Vagina (tissue), 2 donors: ENCODE results near the gene TTLL5. TPM values are rescaled to one million over a fixed set of nuclear protein-coding genes. Genes with fewer than 3 reads are reported as not detected.

ENCODE experiments used
- DNase-seq, 2 donors: peaks; one replicate each; pipeline ENCODE4 v3.0.0-alpha.2; 2017; ENCODE audit errors: extremely low spot score in 2 of 2
- H3K27ac ChIP-seq: fragments of 200-600 bp; sonication (generic); one replicate; pipeline ENCODE4 v1.5.1; 2019
- H3K27me3 ChIP-seq: fragments of 200-600 bp; sonication (generic); one replicate; pipeline ENCODE4 v1.5.1; 2019
- H3K36me3 ChIP-seq, 2 donors: fragments of 200-600 bp; sonication (generic); one replicate each; pipeline ENCODE4 v1.5.1; 2017 to 2019
- H3K4me1 ChIP-seq: fragments of 200-600 bp; sonication (generic); one replicate; pipeline ENCODE4 v1.5.1; 2019
- H3K4me3 ChIP-seq, 2 donors: fragments of 200-600 bp; sonication (generic); 1 replicate in 1 of 2; 2 replicates in 1 of 2; pipeline ENCODE4 v1.5.1; 2016 to 2019
- H3K9me3 ChIP-seq: fragments of 200-600 bp; sonication (generic); one replicate; pipeline ENCODE4 v1.5.1; 2019
- POLR2A ChIP-seq, 2 donors: fragments of 450-650 bp; IDR thresholded peaks; one replicate each; pipeline ENCODE4 v1.6.1; 2017; ENCODE audit warnings: antibody characterized with exemption in 2 of 2, mild to moderate bottlenecking in 2 of 2, moderate library complexity in 2 of 2
- POLR2AphosphoS5 ChIP-seq, 2 donors: sonication (generic); formaldehyde crosslinking; IDR thresholded peaks; one replicate each; pipeline ENCODE4 v1.9.0; 2017; ENCODE audit warnings: antibody characterized with exemption in 2 of 2, mild to moderate bottlenecking in 2 of 2, low read depth in 1 of 2; ENCODE audit not compliant: insufficient read depth in 1 of 2
- intact Hi-C: fragments of 100-400 bp; cut with DNase I; formaldehyde crosslinking; loops from one replicate; pipeline ENCODE4 v1.15.1; 2023
- total RNA-seq: library from RNA; depleted of rRNA; stranded (reverse); fragments of >200 nt; gene quantifications from one replicate; pipeline ENCODE4 v1.2.3, GENCODE V29; 2016
- TF ChIP-seq, protein P1 (sequence below), 3 experiments: fragments of 450-650 bp in 2 of 3; fragments of 200-600 bp in 1 of 3; sonication (generic) in 1 of 3; IDR thresholded peaks; one replicate each; pipeline ENCODE4 v1.5.1; 2017 to 2019; ENCODE audit warnings: antibody characterized with exemption in 3 of 3, mild to moderate bottlenecking in 2 of 3, moderate library complexity in 2 of 3

TTLL5 gene
- total RNA-seq, 1 donor from 2014 or later, result 43.0 TPM

DNA sequence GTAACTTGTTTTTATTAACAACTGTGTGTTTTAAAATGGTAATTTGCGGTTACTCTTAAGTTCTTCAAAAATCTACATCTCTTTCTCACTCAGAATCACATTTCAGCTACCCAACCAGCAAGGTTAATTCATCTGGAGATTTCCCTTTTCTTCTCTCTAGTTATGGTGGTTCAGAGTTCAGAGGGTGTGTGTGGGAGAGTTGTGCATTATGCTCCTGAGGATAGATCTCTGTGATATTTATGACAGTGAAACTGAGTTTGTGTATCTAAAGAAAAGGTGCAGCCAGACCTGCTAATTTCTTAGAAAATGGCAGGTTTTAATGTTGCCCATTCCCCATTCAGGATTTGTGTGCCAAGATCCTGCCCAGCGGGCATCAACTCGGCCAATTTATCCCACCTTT lies 73.8 kb downstream of the TTLL5 start:
- no peaks in the 10 kb centered on the region for H3K36me3 ChIP-seq
- H3K27ac ChIP-seq, result no peak overlapping the region
- no peaks in the 10 kb centered on the region for H3K4me1 ChIP-seq
- no peak for DNase-seq
- no peak overlapping the region for H3K4me3 ChIP-seq
- no peaks in the 10 kb centered on the region for H3K9me3 ChIP-seq
- no peaks in the 10 kb centered on the region for H3K27me3 ChIP-seq
- intact Hi-C loops, result no loop called here
- TF ChIP-seq POLR2A (IDR thresholded peaks at IDR 0.05) (no peak), POLR2AphosphoS5 (IDR thresholded peaks at IDR 0.05; ENCODE audit: insufficient read depth in 1 of 2, low read depth in 1 of 2) (no peak)
- TF ChIP-seq, protein P1, sequence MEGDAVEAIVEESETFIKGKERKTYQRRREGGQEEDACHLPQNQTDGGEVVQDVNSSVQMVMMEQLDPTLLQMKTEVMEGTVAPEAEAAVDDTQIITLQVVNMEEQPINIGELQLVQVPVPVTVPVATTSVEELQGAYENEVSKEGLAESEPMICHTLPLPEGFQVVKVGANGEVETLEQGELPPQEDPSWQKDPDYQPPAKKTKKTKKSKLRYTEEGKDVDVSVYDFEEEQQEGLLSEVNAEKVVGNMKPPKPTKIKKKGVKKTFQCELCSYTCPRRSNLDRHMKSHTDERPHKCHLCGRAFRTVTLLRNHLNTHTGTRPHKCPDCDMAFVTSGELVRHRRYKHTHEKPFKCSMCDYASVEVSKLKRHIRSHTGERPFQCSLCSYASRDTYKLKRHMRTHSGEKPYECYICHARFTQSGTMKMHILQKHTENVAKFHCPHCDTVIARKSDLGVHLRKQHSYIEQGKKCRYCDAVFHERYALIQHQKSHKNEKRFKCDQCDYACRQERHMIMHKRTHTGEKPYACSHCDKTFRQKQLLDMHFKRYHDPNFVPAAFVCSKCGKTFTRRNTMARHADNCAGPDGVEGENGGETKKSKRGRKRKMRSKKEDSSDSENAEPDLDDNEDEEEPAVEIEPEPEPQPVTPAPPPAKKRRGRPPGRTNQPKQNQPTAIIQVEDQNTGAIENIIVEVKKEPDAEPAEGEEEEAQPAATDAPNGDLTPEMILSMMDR (IDR thresholded peaks at IDR 0.05), result no peak

DNA sequence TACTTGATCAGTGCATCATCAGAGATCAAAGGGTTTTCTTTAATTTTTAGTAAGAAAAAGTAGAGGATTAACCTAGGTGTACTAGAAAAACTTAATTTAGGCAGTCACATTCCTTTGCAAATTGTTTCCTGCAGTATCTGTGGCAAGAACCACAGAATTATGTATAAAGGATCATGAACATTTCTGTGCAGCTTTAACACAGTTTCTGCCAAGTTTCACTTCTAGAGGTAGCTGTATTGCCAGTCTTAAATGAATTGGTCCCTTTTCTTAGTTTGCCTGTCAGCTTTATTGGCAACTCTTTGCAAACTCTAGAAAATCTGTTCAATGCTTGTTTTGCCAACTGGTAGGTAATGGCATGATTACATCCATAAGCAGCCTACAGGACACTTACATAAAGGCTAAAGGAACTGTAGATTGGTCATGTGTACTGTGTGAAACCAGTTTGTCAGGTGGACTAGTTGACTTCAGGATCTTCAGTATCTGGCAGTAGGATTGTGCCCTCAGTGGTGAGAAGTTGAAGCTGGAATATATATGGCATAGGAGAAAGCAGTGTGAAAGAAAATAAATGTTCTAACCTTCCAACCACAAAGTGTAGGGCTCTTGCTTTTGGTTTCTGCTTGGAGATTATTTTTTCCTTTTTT lies 75.9 kb downstream of the TTLL5 start:
- TF ChIP-seq, protein P1 (IDR thresholded peaks at IDR 0.05), result no peak
- TF ChIP-seq POLR2AphosphoS5 (IDR thresholded peaks at IDR 0.05; ENCODE audit: insufficient read depth in 1 of 2, low read depth in 1 of 2), result no peak
- no peak for TF ChIP-seq POLR2A (IDR thresholded peaks at IDR 0.05)
- no peak overlapping the region for H3K27ac ChIP-seq
- intact Hi-C loops, result no loop called here

DNA sequence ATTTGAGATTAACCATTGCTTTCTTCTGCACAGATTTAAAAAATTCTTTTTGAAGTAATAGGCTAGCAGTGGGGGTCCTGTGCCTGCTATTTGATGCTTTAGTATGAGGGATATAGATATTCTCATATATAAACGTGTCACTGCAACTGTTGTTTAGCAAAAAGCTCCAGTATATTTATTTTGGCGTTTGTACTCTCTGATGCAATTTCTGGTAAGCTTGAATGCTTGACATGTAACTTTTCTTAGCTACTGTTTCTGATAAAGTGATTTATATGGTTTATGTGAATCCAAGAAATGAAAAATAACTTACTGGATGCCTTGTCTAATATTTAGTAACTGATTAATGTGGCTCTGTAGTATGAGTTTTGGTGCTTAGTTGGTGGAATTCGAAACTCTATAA lies 77.1 kb downstream of the TTLL5 start:
- intact Hi-C loops, result no loop called here
- Histone ChIP-seq H3K9me3 (no peaks in the 10 kb centered on the region), H3K4me1 (no peaks in the 10 kb centered on the region), H3K36me3 (no peaks in the 10 kb centered on the region), H3K27me3 (no peaks in the 10 kb centered on the region), H3K4me3 (no peak overlapping the region), H3K27ac (no peak overlapping the region)
- TF ChIP-seq POLR2AphosphoS5 (IDR thresholded peaks at IDR 0.05; ENCODE audit: insufficient read depth in 1 of 2, low read depth in 1 of 2), result no peak
- no peak for TF ChIP-seq POLR2A (IDR thresholded peaks at IDR 0.05)
- no peak for DNase-seq

More for the DNA sequence above, 75.9 kb downstream of the TTLL5 start:
- Histone ChIP-seq H3K9me3 (no peaks in the 10 kb centered on the region), H3K4me3 (no peak overlapping the region), H3K27me3 (no peaks in the 10 kb centered on the region), H3K36me3 (no peaks in the 10 kb centered on the region), H3K4me1 (no peaks in the 10 kb centered on the region)
- no peak for DNase-seq

DNA sequence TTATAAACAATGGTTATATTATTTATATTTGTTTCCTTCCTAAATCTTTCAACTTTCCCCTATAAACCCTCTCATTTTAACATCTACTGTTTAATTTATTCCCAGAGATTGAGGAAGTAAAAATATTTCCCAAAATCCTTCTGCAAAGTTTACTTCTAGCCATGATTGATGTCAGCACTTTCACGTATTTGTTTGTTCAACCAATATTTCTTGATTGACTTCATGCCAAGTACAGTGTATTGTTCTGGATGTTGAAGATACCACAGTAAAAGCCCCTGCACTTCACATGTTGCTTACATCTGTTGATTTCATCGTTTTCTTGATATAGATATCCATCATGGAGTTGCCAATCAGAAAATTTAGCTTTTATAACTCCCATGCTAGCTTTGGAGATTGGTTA lies 81.8 kb downstream of the TTLL5 start:
- no peaks in the 10 kb centered on the region for H3K27me3 ChIP-seq
- TF ChIP-seq, protein P1 (IDR thresholded peaks at IDR 0.05), result no peak
- TF ChIP-seq POLR2A (IDR thresholded peaks at IDR 0.05) (no peak), POLR2AphosphoS5 (IDR thresholded peaks at IDR 0.05; ENCODE audit: insufficient read depth in 1 of 2, low read depth in 1 of 2) (no peak)
- H3K4me1 ChIP-seq, result no peaks in the 10 kb centered on the region
- DNase-seq, result no peak
- H3K4me3 ChIP-seq, result no peak overlapping the region
- no peaks in the 10 kb centered on the region for H3K9me3 ChIP-seq
- H3K36me3 ChIP-seq, result peaks cover 0 to 22% of the 10 kb centered on the region in 2 donors
- intact Hi-C loops, result no loop called here
- no peak overlapping the region for H3K27ac ChIP-seq

DNA sequence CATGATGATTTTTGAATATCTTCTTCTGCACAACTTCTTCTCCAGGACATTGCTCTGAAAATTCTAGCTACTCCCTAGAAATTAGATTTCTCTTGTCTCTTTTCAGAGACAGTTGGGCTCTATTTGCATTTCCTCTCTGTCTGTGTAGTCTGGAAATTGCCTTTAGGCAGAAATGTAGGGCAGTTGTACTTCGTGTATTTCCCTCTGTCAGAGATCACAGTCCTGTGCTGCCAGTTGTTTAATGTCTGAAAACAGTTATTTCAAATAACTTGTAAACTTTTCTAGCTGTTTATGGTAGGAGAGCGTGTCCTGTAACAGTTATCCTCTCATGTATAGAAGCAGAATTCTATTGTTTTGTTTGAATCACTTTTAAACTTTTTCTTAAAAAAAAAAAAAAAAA lies 86.9 kb downstream of the TTLL5 start:
- intact Hi-C loops, result no loop called here
- no peak for TF ChIP-seq POLR2A (IDR thresholded peaks at IDR 0.05)
- TF ChIP-seq, protein P1 (IDR thresholded peaks at IDR 0.05), result no peak
- TF ChIP-seq POLR2AphosphoS5 (IDR thresholded peaks at IDR 0.05; ENCODE audit: insufficient read depth in 1 of 2, low read depth in 1 of 2), result no peak
- Histone ChIP-seq H3K9me3 (no peaks in the 10 kb centered on the region), H3K27me3 (no peaks in the 10 kb centered on the region), H3K27ac (no peak overlapping the region), H3K4me3 (no peak overlapping the region), H3K36me3 (peaks cover 0 to 22% of the 10 kb centered on the region in 2 donors), H3K4me1 (peaks cover 10% of the 10 kb centered on the region)
- DNase-seq, result no peak
